GM12892 (cell line): ENCODE measurements around the gene CRAMP1.

Experiments used
- POLR2A ChIP-seq: IDR thresholded peaks from 2 replicates; pipeline ENCODE4 v1.6.1; 2011; ENCODE audit warnings: low read depth, low read length, control low read depth
- POLR2AphosphoS5 ChIP-seq: IDR thresholded peaks from 2 replicates; pipeline ENCODE4 v1.6.1; 2011; ENCODE audit warnings: low read depth, low read length, control low read depth
- TAF1 ChIP-seq: IDR thresholded peaks from 2 replicates; pipeline ENCODE4 v1.6.1; 2011; ENCODE audit warnings: low read depth, mild to moderate bottlenecking, control low read depth, low read length, borderline replicate concordance

- TF ChIP-seq POLR2A (no peak), POLR2AphosphoS5 (no peak), TAF1 (no peak)
Observed at GRCh38 chr16:1601489-1601888, 10.7 kb upstream of the CRAMP1 start.
